Muscle of arm (tissue), 12 donors: ENCODE results near the gene IFRD2. TPM values are rescaled to one million over a fixed set of nuclear protein-coding genes. Genes with fewer than 3 reads are reported as not detected.
"Not testable (repeated sequence)": the region's sequence is repeated elsewhere in the genome, so short reads cannot be mapped to it uniquely, and the experiment has no call there.

Source experiments
- DNase-seq: peaks from one replicate; pipeline ENCODE4 v3.0.0-alpha.2; 2013
- polyA plus RNA-seq, 12 donors: library from polyadenylated mRNA; unstranded; fragments of 120-200 nt; gene quantifications; one replicate each; pipeline ENCODE4 v1.2.1, GENCODE V29; 2013; ENCODE audit not compliant: insufficient read length in 12 of 12

The IFRD2 gene
- polyA plus RNA-seq, 12 donors, result 33.8 to 53.7 (median 48.0) TPM; not detected in 1

DNA sequence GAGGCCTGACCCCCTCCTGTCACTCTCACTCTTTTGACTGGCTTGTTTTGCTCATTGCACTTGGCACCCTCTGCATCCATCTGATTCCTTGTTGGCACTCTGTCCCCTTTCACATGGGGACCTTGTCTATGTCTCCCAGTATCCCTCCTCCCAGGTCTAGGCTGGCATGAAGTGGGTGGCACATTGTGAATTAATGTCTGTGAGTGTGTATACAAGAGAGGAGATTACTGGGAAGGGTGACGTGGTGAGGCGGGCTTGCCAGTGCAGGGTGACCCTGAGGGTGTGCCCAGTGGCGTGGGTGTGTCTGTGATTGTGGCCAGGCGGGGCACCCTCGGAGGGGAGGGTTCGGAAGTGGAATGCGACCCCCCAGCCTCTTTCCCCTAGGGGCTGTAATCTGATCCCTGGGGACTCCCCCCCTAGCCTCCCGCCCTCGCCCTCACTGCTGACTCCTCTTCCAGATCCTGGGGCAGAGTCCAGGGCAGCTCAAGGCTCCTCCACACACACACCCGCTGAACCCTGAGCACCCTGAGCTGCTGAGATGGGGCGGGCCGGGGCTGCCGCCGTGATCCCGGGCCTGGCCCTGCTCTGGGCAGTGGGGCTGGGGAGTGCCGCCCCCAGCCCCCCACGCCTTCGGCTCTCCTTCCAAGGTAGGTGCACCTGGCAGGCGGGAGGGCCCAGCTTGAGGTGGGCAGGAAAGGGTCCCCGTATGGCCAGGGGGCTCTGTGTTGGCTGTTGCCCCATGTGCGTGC, 23.4 kb downstream of the IFRD2 start, which contains the start of gene SEMA3B:
SEMA3B (plus strand) TSS at position 445 of the 749 bp plus-strand sequence; CDS start at position 539, 94 bp downstream.
- DNase-seq, result no peak

DNA sequence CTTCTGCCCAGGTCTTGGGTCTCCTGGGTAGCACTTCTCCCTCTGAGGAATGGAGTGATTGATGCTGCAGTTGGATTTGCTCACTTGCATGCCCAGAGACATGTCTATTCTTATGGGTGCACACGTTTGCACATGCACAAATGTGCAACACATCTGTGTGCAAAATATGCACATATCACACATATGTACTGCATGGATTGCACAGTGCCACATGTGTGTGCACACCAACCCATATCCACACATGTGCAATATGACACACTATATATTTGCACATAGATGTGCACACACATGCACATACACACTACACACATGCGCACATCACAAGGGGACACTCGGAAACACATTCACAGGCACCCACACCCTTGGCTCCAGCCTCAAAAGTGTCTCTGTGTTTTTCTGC, 24.0 kb downstream of the IFRD2 start:
- no peak for DNase-seq

DNA sequence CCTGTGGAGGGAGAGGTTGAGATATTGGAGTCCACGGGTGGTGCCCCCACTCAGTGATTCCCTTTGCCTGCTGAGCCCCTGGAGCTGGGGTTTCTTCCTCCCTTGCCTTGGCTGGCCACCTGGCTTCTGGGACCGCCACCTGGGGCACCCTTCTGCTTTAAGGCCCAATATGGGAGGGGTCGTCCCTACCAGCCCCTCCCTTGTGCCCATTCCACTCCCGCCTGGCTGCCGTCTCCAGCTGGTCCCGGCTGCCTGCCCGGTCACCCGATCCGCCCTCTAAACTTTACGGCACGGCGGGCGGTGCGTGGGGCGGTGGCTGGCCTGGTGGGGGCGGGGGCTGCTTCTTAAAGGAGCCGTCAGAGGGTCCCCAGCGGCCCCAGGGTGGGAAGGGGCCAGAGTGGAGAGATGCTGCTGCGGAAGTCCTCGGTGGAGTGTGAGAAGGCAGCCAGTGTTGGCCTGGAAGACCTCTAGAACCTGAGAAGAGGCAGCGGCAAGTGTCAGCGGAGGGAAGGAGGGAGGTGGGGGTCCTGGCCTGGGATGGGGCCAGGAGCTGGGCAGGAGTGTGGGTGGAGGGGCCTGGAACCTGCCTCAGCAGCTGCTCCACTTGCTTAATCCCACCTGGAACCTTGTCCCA, 24.8 kb downstream of the IFRD2 start:
- no peak for DNase-seq

DNA sequence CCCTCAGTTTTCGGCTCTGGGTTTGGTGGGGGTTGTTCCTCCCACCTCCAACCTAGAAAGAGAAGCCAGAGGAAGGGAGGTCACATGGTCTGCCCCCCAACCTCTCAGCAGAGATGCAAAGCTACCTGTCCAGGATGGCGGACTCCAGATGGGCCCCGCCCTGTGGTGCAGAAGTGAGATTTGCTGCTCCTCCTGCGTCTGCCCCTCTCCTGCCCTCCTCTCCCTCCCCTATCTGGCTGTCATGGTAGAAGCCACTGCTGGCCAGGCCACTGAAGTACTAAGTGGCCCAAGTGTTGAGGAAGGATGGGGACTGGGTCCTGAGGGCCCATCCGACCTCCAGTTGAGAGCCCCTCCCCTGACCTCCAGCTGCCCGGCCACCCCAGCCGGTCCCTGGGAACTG, 25.4 kb downstream of the IFRD2 start:
- DNase-seq, result no peak

DNA sequence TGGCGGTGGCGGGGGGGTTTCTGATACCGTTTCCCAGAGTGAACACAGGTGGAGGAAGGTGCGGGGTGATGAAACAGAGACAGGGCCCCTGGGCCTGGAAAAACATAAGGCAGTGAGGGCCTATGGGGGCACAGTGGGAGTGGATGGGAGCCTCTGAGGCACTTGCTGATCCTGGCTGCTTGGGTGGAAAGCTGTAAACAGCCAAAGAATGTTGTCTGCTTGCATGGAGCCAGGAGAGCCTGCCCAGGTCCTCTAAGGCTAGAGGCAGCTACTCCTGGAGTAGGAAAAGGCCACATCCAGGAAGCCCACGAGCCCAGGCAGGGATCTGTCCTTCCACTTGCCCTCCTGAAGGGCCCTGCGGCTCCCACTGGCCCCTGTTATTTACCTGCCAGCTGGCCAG, 26.2 kb downstream of the IFRD2 start:
- DNase-seq, result no peak

DNA sequence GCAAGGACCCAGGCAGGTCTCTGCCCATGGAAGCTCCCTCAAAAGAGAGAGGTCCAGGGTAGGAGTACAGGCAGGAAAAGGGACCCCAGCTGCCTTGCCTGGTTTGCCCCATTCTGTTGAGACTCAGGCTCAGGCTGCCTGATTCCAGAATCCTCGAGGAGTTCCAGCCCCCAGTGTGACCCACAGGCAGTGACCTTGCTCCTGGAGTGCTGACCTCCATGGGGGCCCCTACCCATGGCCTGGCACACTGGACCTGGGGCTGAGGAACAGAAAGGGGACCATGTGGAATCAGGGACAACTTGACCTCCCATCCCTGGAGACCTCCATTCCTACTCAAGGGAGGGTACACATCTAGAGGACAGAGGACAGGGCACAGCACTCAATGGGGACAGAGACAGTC, 26.7 kb downstream of the IFRD2 start:
- DNase-seq, result no peak

DNA sequence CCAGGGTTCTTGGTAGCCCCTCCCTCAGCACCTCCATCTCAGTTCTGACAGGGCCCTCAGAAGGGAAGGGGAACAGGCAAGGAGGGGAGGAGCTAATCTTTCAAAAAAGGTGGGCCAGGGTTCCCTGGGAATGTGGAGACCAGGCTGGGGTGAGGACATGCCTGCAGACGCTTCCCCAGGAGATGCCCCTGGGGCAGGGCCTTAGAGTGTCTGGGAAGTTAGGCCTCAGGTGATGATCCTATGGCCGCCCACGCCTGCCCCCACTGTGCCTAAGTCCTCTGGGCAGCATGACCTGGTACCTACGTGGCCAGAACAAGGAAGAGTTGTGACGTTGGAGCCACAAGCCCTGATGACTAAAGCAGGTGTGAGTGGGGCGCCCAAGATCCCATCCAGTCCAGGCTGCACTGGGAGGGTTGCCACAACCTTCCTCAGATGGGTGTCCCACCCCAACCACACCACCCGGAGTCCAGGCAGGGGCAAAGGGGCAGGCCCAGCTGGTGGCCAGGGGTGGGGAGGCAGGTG, 27.2 kb downstream of the IFRD2 start:
- DNase-seq, result no peak

DNA sequence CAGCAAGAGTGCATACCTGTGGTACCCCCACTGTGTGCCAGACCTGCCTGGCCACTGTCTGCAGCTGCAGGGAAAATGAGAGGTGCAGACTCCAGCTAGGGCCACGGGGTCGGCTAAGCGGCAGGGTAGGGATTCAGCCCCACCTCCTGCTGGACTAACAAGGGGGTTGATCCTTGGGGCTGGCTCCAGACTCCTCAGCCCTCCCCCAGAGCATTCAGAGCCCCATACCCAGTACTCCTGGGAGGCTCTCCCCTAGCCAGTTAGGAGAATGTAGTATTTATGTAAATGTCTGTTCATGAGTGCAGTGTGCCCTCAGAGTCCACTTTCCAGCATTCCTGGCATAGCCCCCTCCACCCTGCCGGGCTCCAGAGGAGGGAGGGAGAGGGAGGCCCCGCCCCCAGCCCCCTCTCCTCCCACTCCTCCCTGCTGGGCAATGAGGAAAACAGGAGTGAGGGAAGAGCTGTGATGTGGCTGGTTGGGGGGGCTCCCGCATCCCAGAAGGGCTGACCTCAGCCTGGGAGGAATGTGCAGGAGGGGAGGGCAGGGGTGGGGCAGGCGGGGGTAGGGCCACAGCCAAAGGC, 27.8 kb downstream of the IFRD2 start:
- peak; percentile 91 for DNase-seq

DNA sequence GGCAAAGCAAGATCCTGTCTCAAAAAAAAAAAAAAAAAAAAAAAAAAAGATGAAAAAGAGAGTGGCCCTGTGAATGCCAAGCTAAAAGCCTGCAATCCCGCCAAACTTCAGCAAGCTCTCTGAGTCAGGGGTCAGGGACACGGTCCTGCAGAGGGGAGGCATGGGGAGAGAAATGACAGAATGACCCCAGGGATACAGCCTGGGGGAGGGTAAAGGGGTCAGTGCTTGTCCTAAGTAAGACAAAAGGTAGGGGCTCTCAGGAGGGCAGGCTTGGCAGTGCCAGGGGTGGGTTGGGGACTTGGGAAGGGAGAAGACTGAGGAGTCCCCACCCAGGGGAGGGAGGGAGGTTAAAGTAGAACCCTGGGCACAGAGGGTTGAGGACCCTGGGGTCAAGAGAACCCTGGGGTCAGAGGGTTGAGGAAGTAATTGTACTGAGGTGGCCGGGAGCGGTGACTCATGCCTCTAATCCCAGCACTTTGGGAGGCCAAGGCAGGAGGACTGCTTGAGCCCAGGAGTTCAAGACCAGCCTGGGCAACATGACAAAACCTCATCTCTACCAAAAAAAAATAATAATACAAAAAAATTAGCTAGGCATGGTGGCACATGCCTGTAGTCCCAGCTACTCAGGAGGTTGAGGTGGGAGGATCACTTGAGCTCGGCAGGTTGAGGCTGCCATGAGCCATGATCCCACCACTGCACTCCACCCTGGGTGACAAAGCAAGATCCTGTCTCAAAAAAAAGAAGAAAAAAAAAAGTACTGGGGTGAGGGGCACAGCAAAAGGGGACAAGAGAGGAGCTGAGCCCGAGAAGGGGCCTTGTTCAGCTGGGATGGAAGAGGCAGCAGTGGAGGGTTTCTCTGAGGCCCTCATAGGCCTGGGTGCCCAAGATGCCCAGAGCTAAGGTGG, 28.5 kb downstream of the IFRD2 start:
- no peak for DNase-seq

- no peak for DNase-seq
Measured at GRCh38 chr3:50262778-50263177, 29.5 kb downstream of the IFRD2 start.

GRCh38 chr3:50262200-50262599, 30.0 kb downstream of the IFRD2 start:
- DNase-seq, result not testable (repeated sequence)

GRCh38 chr3:50261505-50261904, 30.7 kb downstream of the IFRD2 start:
- DNase-seq, result no peak

- no peak for DNase-seq
Measured at GRCh38 chr3:50260942-50261441, 31.2 kb downstream of the IFRD2 start.

- DNase-seq, result peak; percentile 95
Measured at GRCh38 chr3:50260027-50260941, 31.9 kb downstream of the IFRD2 start.

DNA sequence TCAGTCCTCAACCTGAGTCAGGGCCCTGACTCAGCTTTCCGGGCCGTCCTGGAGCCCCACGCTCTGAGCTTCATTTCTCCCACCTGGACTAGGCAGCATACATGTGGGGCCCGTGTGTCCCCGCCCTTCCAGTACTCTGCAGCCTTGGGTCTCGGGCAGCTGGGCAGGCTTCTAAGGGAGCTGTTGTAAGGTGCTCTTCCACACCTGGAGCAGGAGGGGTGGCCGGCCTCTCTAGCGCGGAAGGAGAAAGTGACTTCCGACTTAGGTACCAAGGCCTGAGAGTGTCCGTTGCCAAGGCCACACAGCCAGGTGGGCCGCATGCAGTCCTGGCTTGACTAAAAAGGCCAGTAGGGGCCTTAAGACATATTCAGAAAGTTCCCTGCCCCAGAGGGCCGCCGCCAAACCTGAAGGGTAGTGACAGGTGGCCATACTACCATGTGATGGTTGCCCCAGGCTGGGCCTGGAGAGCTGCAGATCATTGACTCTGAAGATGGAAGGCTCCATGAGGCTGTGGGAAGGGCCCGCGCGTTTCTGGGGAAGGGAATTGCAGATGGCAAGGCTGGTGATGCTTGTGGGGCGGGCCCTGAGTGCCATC, 32.7 kb downstream of the IFRD2 start:
- DNase-seq, result no peak

DNA sequence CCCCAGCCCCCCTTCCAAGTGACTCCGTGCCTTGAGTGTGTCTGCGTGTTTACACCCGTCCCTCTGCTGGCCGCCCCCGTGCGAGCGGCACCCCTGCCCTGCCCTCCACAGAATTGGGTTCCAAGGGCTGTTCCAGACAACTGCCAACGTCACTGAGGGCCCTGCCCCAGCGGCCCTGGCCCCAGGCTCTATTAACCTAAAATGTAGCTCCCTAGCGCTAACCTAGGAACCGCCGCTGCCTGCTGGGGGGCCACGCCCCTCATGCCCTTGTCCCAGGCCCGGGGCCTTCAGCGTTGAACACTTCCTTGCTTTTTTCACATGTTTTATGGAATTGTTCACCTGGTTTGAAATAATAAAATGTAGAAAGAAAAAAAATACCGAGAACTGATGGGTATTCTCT, 33.2 kb downstream of the IFRD2 start:
- no peak for DNase-seq

GRCh38 chr3:50258029-50258680, 34.1 kb downstream of the IFRD2 start:
- DNase-seq, result no peak

DNA sequence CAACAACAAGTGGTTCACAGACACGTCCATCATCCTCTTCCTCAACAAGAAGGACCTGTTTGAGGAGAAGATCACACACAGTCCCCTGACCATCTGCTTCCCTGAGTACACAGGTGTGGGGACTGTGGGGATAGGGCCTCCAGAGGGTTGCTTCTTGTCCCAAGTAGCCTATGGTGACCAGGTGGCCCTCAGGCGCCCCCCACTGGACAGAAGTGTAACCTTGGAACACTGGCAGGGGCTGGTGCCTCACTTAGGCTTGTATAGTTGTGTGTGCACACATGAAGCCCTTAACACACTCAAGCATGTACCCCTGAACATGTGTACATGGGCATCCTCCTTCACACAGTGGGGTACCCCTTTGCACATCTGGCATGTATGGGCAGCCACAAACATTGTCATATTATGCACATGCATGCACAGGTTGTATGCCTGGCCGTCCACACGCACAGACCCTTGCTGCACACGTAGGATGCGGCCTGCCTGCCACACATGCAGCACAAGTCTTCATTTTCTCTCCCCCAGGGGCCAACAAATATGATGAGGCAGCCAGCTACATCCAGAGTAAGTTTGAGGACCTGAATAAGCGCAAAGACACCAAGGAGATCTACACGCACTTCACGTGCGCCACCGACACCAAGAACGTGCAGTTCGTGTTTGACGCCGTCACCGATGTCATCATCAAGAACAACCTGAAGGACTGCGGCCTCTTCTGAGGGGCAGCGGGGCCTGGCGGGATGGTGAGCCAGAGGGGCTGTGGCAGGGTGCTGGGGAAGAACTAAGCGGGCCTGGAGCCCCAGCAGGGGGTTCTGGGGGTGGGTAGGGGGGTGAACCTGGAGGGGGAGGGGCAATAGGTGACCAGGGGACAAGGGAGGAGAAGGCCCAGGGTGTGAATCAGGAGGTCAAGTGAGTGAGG, 35.0 kb downstream of the IFRD2 start:
- no peak for DNase-seq
